Peyer's patch (tissue), 4 donors: ENCODE data around the gene DNHD1. TPM values are rescaled to one million over a fixed set of nuclear protein-coding genes. Genes with fewer than 3 reads are reported as not detected.

Experiments
- DNase-seq, 3 donors: peaks; one replicate each; pipeline ENCODE4 v3.0.0-alpha.2; 2017 to 2019
- H3K27ac ChIP-seq, 4 donors: fragments of 200-600 bp; sonication (generic); one replicate each; pipeline ENCODE4 v1.5.1; 2016 to 2019
- H3K27me3 ChIP-seq, 2 donors: fragments of 200-600 bp; sonication (generic); one replicate each; pipeline ENCODE4 v1.5.1; 2019
- H3K36me3 ChIP-seq, 3 donors: fragments of 200-600 bp; sonication (generic); one replicate each; pipeline ENCODE4 v1.5.1; 2016 to 2019
- H3K4me1 ChIP-seq, 4 donors: fragments of 200-600 bp; sonication (generic); one replicate each; pipeline ENCODE4 v1.5.1; 2016 to 2019
- H3K4me3 ChIP-seq, 4 donors: fragments of 200-600 bp; sonication (generic); 1 replicate in 3 of 4; 2 replicates in 1 of 4; pipeline ENCODE4 v1.5.1; 2016 to 2019; ENCODE audit warnings: mild to moderate bottlenecking in 1 of 4
- H3K9me3 ChIP-seq, 4 donors: fragments of 200-600 bp; sonication (generic); one replicate each; pipeline ENCODE4 v1.5.1; 2016 to 2019; ENCODE audit warnings: mild to moderate bottlenecking in 1 of 4
- POLR2A ChIP-seq, 2 donors: fragments of 450-650 bp; IDR thresholded peaks; one replicate each; pipeline ENCODE4 v1.5.1; 2017; ENCODE audit warnings: antibody characterized with exemption in 2 of 2, mild to moderate bottlenecking in 2 of 2, moderate library complexity in 2 of 2
- total RNA-seq, 4 donors: library from RNA; depleted of rRNA; stranded (reverse); fragments of >200 nt; gene quantifications; one replicate each; pipeline ENCODE4 v1.1.0, GENCODE V29; 2016
- TF ChIP-seq, protein P1 (sequence below), 6 experiments: fragments of 450-650 bp in 4 of 6; fragments of 200-600 bp in 2 of 6; sonication (generic) in 1 of 6; IDR thresholded peaks; one replicate each; pipeline ENCODE4 v1.5.1; 2017 to 2019; ENCODE audit warnings: antibody characterized with exemption in 6 of 6, mild to moderate bottlenecking in 3 of 6, moderate library complexity in 1 of 6

Gene DNHD1
- total RNA-seq, 4 donors from 2014 or later = 23.5 to 64.4 (median 52.0) TPM

DNA sequence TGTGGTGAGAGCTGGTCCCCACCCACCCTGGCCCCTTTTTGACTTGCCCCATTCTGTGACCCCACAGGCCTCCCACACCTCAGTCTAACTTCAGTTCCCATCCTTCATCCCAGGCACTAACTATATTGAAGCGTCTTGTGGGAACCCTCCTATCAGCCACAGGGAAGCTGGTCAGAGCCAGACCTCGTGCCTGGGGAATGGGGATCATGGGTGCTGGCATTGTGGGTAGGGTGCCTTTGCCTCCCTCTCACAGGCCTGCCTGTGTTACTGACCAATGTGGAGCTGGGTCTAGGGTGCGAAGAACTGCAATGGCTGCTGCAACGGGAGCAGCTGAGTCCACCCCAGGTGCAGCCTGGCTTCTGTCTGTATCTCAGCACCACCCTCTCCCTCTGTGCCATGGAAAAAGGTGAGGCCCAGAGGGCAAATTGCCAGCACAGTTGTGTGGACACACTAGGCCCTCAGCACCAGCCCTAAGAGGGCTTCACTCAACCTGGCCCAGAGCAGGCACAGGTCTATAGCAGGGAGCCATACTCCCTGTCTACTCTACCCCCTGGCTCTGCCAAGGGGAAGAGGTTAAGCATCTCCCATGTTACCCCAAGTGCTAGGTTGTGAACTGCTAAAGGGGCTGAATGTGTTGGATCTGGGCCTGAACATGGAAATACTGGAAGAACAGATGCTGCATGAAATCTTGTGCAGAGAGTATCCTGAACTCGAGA lies 69.1 kb downstream of the DNHD1 start:
- Histone ChIP-seq H3K9me3 (no peaks in the 10 kb centered on the region), H3K4me3 (no peak overlapping the region), H3K36me3 (no peaks in the 10 kb centered on the region), H3K4me1 (no peaks in the 10 kb centered on the region), H3K27me3 (no peaks in the 10 kb centered on the region), H3K27ac (no peak overlapping the region)
- no peak for DNase-seq
- no peak for TF ChIP-seq POLR2A (IDR thresholded peaks at IDR 0.05)
- TF ChIP-seq, protein P1, sequence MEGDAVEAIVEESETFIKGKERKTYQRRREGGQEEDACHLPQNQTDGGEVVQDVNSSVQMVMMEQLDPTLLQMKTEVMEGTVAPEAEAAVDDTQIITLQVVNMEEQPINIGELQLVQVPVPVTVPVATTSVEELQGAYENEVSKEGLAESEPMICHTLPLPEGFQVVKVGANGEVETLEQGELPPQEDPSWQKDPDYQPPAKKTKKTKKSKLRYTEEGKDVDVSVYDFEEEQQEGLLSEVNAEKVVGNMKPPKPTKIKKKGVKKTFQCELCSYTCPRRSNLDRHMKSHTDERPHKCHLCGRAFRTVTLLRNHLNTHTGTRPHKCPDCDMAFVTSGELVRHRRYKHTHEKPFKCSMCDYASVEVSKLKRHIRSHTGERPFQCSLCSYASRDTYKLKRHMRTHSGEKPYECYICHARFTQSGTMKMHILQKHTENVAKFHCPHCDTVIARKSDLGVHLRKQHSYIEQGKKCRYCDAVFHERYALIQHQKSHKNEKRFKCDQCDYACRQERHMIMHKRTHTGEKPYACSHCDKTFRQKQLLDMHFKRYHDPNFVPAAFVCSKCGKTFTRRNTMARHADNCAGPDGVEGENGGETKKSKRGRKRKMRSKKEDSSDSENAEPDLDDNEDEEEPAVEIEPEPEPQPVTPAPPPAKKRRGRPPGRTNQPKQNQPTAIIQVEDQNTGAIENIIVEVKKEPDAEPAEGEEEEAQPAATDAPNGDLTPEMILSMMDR (IDR thresholded peaks at IDR 0.05) = no peak

DNA sequence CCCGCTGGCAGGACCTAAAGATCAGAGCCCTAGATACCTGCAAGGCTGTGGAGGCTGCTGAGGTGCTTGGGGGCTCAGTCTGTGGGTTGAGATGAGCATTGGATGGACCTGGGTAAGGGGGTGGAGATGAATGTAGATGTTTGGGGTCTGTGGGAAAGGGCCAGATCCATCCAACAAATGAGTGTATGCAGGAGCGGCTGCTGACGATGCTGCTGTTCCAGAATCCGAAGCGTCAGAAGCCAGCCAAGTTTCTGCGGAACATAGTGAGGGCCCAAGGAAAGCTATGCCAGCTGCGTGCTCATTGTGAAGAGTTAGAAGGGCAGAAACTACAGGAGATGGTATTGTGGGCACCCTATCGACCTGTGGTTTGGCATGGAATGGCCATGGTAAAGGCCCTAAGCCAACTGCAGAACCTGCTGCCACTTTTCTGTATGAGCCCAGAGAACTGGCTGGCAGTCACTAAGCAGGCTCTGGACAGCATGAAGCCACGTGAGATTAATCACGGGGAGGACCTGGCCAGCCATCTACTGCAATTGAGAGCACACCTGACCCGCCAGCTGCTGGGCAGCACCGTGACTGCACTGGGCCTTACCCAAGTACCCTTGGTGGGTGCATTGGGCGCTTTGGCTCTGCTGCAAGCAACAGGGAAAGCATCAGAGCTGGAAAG lies 69.8 kb downstream of the DNHD1 start:
- no peak overlapping the region for H3K4me3 ChIP-seq
- no peaks in the 10 kb centered on the region for H3K27me3 ChIP-seq
- TF ChIP-seq, protein P1 (IDR thresholded peaks at IDR 0.05) = no peak
- no peak for TF ChIP-seq POLR2A (IDR thresholded peaks at IDR 0.05)
- H3K9me3 ChIP-seq = no peaks in the 10 kb centered on the region
- no peaks in the 10 kb centered on the region for H3K36me3 ChIP-seq
- no peak for DNase-seq
- H3K4me1 ChIP-seq = no peaks in the 10 kb centered on the region
- no peak overlapping the region for H3K27ac ChIP-seq

DNA sequence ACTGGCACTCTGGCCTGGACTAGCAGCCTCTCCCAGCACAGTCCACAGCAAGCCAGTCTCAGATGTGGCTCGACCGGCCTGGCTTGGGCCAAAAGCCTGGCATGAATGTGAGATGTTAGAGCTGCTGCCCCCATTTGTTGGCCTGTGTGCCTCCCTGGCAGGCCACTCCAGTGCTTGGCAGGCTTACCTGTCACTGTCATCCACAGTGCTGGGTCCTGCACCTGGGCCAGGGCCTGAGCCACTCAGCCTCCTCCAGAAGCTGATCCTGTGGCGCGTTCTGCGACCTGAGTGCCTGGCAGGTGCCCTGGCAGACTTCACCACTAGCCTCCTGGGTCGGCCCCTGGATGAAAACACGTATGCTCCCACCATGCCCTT lies 70.3 kb downstream of the DNHD1 start:
- no peak for DNase-seq
- no peaks in the 10 kb centered on the region for H3K27me3 ChIP-seq
- no peak overlapping the region for H3K27ac ChIP-seq
- H3K4me1 ChIP-seq = no peaks in the 10 kb centered on the region
- H3K4me3 ChIP-seq = no peak overlapping the region
- no peaks in the 10 kb centered on the region for H3K9me3 ChIP-seq
- no peaks in the 10 kb centered on the region for H3K36me3 ChIP-seq
- TF ChIP-seq, protein P1 (IDR thresholded peaks at IDR 0.05) = no peak
- no peak for TF ChIP-seq POLR2A (IDR thresholded peaks at IDR 0.05)

DNA sequence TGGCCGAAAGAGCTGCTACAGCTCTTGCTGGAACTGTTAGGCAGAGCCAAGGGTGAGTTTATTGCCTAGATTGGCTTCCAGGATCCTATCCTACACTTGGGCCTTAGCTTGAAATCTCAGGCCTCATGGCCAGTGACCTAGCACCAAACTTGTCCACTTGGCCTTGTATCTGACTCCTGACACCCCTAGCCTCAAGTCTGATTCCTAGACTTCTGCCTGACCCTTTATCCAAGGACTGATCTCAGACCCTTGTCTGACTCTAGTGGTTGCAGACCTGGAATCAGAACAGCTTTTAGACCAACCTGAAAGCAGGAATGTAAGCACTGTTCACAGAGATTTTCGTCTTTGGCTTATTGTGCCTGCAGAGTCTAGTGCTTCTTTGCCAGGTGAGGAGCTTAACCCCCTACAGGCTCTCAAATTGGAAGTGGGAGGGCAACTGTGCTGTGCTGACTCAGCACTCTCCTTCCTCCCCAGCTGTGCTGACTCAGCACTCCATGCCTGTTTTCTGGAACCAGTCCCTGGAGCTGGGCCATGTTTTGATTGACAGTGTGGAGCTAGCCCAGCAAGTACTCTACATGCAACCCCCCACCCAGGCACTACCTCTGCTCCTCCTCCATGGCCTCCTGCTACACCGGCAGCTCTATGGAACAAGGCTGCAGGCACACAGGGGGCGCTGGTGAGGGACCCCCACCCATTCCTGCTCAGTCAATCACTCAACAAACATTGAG lies 71.3 kb downstream of the DNHD1 start:
- H3K4me1 ChIP-seq = no peaks in the 10 kb centered on the region
- no peak for DNase-seq

DNA sequence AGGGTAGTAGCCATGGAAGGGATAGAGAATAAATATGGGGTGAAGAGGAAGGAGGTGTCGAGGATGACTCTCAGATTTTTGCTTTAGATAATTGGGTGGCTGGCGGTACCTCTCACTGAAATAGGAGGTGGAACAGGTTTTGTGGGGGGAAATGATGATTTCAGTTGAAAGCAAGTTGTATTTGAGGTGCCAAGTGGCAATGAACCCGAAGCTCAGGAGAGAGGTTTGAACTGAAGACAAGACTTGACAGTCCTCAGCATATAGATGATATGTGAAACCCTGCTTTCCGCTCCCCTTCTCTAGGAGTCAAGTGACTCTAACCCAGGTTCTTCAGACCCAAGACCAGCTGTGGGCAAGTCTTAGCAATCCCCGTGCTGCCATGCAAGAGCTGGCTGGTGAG lies 72.6 kb downstream of the DNHD1 start:
- no peaks in the 10 kb centered on the region for H3K27me3 ChIP-seq
- no peaks in the 10 kb centered on the region for H3K36me3 ChIP-seq
- H3K9me3 ChIP-seq = no peaks in the 10 kb centered on the region
- no peak overlapping the region for H3K4me3 ChIP-seq
- no peak overlapping the region for H3K27ac ChIP-seq
- no peak for DNase-seq
- TF ChIP-seq, protein P1 (IDR thresholded peaks at IDR 0.05) = no peak
- TF ChIP-seq POLR2A (IDR thresholded peaks at IDR 0.05) = no peak
- no peaks in the 10 kb centered on the region for H3K4me1 ChIP-seq

More for the DNA sequence above, 71.3 kb downstream of the DNHD1 start:
- Histone ChIP-seq H3K36me3 (no peaks in the 10 kb centered on the region), H3K27ac (no peak overlapping the region), H3K27me3 (no peaks in the 10 kb centered on the region), H3K4me3 (no peak overlapping the region), H3K9me3 (no peaks in the 10 kb centered on the region)
- TF ChIP-seq POLR2A (IDR thresholded peaks at IDR 0.05) = no peak
- TF ChIP-seq, protein P1 (IDR thresholded peaks at IDR 0.05) = no peak
